Fibroblast of skin of back (primary cell): ENCODE results near the gene DUSP23.

Experiments used
- DNase-seq: peaks from one replicate; pipeline ENCODE4 v3.0.0-alpha.2; 2013

DUSP23 gene

DNA sequence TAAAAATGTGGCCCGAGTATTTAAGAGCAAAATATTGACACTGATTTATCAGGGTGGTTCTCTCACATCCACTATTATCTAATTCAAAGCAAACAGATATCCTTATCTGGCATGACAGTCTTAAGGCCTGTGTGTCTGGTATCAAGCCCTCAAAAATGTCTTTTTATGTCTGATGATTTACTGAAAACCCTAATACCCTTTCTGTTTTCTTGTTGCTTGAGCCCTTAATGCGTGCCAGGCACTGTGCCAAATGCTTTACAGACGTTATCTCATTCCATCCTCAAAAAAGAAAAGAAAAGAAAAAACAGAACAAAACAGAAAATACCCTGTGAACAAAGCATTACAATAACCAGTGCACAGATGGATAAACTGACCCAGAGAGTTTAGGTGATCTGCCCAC lies 5.7 kb downstream of the DUSP23 start:
- DNase-seq = no peak

DNA sequence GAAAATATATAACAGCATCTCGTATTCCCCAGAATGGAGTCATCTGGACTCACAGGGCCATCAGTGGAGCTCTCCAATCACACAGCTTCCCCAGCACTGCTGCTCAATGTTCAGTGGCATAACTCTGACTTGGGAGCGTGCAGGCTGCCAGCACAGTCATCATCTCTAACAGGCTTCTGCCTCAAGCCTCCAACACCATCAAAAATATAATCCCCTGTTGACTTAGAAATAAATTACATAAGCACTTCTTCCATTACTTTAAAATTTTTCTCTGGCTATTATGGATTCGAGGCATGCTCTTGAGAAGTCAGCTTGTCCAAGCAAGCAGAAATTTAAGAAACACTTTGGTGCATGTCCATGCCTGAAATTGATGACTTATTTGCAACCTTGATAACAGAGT lies 6.2 kb downstream of the DUSP23 start:
- no peak for DNase-seq

DNA sequence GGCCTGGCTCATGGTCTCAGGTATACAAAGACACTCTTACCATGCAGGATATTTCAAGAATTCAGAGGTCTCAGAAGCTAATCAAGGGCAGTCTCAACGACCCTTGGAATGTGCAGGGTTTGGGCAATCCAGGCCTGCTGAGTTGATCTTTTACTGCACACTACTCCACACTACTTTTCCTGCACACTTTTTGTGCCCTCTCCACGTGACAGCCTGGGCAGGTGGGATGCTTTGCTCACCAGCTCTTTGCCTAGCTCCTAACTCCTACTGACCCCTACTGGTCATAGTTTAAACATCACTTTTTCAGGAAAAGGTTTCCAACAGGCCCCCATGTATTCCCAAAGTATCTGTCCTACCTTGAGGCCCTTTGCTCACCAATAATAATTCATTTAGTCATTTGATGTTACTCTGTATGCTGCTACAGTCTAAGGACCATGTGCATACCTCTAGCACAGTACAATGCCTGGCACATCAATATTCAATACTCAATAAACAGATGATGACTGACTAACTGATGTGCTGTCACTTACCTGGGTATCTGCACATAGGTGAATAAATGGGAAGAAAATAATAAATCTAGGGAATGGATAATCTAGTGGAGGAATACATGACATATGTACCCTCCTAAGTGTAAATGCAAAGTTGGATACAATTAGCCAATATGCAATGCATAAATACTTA lies 9.6 kb downstream of the DUSP23 start:
- peak; percentile 29 for DNase-seq

DNA sequence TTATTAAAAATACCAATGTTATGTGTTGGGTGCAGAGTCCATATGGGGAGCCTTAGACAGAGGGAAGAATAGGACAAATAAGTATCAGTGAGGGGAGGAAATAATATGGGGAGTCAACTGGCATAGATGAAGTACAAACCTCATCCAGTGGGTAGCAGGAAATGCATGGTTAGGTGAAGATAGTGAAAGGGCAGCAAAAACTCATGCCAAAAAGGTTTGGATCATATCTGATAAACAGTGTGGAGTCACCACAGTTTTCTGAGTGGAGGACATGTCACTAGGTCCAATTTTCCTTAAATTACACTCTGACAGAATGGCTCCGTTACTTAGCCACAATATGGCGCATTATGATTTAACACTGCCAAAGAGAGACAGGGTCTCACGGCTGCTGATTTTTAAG lies 10.3 kb downstream of the DUSP23 start:
- no peak for DNase-seq

DNA sequence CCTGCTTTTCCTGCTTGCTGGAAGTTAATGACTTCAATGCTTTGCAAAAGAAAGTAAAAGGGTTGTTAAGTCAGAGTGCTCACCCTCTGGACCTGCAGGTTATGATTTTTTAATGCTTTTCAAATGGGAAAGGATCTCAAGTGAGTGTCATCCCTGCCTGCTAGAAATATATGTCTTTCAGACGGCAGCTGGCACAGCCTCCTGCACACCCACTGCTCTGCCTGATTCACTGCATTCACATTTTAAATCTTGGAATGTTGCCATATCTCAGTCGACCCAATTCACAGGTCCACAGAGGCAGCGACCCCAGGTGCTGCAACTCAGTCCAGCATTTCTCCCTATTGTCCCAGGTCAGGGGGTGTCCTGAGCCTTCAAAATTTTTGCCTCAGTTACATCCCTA lies 10.7 kb downstream of the DUSP23 start:
- no peak for DNase-seq

DNA sequence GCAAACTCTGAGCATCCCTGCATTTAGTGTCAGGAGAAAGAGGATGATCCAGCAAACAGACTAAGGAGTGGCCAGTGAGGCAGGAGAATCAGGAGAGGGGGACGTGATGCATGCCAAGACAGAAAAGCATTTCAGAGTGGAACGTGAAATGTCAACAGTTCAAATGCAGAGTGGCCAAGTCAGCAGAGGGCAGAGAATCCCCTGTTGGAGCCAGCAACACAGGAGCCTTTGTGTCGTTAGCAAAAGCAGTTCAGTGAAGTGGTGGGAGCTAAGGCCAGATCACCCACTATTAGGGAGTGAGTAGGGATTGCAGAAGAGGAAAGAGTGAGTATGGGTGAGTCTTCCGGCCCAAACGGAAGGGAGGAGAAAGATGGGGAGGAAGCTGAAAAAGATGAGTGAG lies 14.8 kb downstream of the DUSP23 start:
- no peak for DNase-seq

DNA sequence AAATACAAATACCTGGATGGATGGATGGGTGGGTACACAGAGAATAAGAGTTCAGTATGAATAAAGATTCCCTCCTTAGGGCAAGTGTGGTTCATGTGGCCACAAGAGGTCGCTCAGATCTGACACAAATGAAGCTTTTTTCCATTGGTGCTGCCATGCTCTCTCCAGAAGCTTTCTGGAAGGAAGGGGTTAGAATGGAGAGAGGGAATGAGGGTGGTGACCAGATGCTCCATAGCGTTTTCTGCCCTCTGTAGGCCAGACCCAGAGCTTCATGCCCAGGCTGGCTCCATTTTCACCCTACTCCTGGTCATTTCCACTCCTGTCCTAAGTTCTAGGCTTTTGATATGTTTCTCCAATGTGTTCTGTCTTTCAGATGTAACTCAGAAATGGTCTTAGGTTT lies 18.1 kb downstream of the DUSP23 start:
- peak; percentile 87 for DNase-seq

DNA sequence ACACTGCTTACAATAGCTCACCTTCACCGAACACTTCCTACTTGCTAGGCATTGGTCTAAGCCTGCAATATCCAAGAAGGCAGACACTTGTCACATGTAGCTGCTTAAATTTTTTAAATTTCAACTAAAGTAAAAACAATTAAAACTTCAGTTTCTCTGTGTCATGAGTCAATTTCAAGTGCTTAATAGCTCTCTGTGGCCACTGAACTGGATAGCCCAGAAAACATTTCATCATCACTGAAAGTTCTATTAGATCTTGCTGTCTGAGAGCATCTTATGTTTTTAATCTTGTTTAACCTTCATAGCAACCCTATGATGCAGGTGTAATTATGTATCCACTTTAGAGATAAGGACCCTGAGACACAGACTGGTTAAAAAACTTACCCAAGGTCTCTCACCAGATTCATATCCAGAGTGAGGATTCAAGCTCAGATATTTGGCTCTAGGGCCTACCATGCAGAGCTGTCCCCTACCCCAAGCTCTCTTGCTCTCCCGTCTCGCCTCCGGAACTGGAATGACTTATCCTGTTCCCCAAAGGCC lies 18.8 kb downstream of the DUSP23 start:
- no peak for DNase-seq

DNA sequence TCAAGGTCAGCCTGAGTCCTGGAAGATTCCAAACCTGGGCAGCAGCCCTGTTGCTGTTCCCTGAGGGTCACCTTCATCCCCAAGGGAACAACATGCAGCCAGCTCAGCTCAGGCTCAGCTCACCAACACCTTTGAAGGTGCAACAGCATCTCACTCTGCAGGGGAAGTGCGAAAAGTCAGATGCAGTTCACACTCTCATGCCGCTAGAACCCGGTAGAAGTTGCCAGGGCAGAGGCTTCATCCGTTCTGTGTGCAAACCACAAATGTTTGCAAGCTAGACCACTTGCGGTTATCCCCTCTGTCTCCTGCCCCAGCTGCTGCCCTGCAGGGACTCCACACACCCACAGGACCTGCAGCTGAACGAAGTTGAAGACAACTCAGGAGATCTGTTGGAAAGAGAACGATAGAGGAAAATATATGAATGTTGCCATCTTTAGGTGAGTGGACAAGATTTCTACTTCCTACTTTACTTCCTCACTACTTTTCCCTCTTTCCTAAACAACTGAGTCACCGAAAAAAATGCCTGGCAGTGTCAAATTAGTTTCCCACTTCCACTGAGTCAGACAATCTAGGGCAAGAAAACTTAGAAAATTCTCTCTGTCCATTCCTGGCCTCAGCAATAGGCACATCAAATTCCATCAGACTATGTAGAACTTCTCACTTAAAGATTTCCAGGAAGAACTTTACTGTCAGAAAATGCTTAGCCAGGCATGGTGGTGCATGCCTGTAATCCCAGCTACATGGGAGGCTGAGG lies 19.6 kb downstream of the DUSP23 start:
- peak; percentile 16 for DNase-seq

DNA sequence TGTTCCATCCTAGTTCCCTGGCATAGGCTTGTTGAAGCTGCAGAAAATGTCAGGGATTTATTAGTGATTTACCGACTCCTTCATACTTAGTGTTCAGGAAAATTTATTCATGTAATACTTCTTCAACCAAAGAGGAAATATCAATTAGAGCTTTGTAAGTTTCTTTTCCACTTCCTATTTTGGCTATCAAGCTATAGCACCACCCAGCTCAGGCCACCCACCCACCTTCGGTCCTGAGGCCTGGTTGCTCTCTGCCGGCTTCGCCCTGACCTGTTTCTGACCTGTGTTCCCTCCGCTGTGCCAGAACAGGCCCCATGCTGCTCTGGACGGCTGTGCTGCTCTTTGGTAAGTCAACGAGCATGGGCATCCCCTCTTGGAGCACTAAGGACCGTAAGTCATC lies 21.3 kb downstream of the DUSP23 start, which contains the start of gene FCRL6:
Gene FCRL6 (plus strand): TSS at position 250 of the 400 bp plus-strand sequence. CDS start 65 bp downstream, at position 315.
- no peak for DNase-seq

DNA sequence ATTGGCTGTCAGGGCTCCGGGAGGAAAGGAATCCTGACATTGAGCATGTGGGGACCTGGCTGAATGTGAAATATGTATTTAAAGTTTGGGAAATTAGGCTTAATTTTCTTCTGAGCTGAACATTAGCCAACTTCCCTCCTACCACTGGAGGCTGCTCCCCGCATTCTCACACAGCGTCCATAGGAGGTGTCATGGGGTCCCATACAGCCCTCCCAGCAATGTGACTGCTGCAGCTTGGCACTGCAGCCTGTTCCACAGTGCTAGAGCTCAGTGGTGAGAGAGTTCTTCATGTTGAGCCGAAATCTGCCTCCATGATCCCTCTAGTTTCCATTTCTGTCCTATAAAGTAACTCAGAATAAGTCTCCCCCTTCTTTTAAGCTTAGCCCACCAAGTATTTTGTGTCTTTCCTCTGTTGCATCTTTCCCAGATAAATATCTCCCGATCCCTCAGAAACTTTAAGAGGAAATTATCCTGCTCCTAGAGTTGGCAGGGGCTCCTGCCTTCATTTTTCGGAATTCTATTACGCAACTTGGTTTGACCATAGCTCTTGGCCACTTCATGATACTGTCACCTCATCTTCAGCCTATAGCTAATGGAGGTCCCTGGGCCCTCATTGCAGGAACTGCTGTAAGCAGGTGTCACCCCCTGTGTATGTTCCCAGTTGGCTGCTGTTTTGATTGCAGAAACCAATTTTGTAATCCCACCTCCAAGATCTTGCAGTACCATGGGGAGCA lies 23.4 kb downstream of the DUSP23 start:
- DNase-seq = no peak

DNA sequence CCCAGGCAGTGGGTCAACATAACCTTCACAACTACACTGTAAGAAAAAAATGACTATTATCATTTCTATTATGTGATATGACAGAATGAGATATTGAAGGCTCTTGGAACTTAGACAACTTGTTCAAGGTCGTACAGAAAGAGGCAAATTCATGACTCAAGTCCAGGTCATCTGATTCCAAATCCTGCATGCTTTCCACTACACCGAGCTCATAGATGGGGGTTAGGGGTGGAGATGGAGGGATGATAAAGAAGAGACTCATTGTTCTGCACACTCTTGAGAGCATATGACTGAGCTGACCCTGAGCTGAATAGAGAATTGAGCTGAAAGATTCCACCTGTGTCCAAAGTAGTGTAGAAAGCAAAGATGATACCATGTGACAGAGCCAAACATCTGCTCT lies 24.2 kb downstream of the DUSP23 start:
- DNase-seq = peak; percentile 20

DNA sequence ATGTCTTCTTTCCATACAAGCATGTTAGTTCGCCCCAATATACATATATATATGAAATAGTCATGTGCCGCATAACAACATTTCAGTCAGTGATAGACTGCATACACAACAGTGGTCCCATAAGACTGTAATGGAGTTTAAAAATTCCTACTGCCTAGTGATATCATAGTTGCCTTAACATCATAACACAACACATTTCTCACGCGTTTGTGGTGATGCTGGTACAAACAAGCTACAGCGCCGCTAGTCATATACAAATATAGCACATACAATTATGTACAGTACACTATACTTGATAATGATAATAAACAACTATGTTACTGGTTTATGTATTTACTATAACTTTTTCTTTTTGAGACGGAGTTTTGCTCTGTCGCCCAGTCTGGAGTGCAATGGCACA lies 35.2 kb downstream of the DUSP23 start:
- DNase-seq = no peak

DNA sequence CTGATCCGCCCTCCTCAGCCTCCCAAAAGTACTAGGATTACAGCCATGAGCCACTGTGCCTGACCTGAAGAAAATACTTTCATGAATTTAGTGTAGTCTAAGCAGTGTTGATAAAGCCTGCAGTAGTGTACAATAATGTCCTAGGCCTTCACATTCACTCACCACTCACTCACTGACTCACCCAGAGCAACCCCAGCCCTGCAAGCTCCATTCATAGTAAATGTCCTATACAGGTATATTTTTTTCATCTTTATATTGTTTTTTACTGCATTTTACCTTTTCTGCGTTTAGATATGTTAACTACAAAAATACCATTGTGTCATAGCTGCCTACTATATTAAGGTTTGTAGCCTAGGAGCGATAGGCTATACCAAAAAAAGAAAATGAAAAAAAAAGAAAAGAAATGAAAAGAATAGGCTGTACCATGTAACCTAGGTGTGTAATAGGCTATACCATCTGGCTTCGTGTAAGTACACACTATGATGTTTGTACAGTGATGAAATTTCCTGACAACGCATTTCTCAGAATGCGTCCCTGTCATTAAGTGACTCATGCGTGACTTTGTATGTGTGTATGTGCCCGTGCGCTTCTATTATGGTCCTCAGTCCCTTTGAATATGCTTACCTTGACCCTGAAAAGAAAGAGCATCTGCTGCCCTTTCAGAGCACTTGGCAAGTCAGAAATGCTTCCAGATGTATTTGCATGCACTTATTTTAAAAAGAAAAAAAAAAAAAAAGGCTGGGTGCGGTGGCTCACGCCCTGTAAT lies 36.7 kb downstream of the DUSP23 start:
- peak; percentile 50 for DNase-seq

DNA sequence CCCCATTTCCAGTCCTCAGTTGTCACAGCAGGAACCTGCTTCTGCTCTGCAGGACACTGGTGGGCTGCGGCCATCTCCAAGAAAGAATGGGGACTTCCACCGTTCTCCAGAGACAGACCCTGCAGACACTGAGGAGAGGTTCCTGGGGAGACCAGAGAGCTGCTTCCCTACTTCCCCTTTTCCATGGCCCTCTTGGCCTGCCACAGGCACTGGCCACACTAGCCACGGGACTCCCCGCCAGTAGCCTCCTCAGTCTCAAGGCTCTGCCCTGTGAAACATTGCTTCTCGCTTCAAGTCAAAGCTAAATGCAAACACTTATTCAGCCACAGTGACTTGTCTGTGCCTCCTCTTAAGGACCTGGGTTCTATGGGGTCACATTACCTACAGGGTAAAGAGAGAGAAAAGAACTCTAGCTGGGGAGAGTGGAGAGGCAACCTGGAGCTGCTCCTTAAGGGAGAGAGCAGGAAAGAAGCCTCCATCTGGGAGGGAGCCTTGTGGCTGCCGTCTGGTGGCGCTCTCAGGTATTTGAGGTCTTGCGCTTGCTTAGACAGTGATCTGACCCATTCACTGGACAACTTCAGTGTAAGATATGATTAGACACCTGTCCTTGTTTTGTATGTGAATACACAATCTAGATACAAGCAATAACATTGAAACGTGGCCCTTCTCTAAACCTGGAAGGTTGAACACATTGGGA lies 40.6 kb downstream of the DUSP23 start:
- DNase-seq = no peak

DNA sequence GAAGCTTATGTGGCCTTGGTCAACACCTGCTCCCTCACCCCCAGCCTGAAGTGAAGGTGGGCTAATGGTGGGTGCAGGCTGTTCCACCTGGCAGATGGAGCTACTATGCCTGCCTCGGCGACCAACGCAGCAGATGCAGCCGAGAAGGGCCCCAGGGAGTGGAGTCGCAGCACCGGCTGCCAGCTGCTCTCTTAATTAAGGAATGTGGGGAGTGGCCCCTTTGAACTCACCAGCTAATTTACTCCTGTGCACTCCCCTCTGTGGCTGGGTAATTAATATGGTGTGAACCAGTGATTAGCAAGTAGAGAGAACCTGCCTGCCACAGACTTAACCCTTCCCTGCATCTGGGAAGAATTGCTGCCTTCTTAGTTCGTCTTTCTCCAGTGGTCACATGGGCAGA lies 42.6 kb downstream of the DUSP23 start:
- no peak for DNase-seq

DNA sequence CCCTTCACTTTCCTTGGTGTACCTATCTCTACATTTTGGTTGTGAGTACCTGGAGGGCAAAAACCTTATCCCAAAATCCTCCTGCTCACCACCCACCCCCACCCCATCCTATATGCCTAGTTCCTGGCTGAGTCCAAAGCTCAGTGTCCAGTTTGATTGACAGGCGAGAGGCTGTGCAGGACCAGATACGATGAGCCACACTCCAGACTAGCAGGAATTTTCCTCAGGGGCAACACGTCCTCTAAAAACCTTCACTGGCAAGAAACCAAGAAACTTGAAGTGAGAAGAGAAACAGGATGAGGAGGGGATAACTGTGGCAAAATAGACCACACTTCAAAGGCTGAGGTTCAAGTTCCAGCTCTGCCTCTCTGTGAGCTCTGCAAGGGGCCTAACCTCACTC lies 44.8 kb downstream of the DUSP23 start:
- DNase-seq = no peak

DNA sequence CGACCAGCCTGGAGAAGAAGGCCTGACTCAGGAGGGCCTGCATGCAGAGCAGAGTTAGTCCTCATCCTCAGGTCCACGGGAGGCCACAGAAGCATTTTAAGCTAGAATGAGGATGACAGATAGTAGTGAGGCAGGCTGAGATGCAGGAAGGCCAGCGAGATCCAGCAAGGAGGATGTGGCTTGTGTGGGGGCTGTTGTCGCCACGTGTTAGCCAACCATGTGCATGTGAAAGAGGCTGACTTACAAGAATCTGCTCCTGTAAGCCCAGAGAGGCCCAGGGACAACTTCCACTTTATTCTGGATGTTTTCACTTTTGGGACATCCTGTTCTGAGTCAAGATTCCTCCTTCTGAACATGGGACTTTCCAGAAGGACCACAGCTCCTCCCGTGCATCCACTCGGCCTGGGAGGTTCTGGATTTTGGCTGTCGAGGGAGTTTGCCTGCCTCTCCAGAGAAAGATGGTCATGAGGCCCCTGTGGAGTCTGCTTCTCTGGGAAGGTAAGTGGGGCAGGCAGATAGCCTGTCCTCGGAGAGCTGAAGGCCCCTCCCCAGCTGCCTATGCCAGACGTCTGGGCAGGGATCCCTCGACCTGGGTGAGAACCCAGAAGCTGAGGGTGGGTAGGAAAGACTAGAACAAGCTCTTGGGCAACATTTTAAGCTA lies 45.8 kb downstream of the DUSP23 start, which contains the start of gene SLAMF8:
Gene SLAMF8 (plus strand): TSS at position 433 of the 661 bp plus-strand sequence. CDS start 26 bp downstream, at position 459.
- DNase-seq = no peak

DNA sequence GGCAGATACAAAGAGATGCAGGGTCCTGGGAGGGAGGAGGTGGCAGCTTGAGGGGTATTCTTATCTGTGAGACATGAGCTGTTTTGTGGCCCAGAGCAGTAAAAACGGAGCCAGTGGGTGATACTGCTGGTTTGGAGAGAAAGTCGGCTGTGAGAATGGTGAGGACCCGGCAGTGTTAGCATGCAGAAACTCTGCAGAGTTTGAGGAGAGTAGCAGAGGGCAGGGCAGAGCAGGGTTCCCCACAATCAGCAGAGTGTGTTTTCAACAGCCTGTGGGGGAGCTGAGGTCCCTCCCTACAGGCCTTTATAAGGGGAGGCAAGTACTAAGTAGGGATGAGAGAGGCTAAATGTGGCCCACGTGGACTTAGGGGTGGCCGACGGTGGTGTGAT lies 46.3 kb downstream of the DUSP23 start:
- no peak for DNase-seq

DNA sequence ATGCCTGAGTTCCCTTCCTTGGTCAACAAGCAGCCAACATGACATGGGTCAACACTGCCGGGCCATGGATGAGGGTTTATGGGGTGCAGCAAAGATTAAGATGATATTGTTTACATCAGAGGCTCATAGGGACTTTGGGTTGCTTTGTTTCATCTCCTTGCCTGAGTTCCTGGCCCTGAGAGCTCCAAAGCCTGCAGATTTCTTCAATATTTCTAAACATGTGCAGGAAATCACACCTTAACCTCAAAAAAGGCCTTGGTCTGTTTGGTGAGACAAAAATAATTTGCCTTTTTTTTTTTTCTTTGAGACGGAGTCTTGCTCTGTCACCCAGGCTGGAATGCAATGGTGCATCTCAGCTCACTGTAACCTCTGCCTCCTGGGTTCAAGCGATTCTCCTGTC lies 46.8 kb downstream of the DUSP23 start:
- DNase-seq = no peak

DNA sequence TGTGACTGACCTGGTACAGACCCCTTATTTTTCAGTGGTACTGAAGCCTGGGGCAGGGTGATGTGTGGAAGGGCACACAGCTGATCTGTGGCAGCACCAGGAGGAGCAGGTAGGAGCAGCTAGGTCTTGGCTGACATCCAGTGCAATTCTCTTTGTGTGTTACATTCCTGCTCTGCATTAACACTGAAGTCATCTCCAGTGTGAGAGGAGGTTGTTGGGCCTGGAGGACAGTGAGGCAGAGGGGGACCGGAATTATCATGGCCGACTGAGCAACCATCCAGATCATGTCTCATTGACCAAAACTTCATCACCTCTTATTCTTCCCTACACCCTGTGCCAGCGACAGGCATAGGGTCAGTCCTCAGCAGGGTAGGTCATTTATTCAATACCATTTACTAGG lies 47.4 kb downstream of the DUSP23 start:
- no peak for DNase-seq
